ENCODE results near the gene NNT. TPM values are rescaled to one million over a fixed set of nuclear protein-coding genes. Genes with fewer than 3 reads are reported as not detected.
"Not testable (repeated sequence)": the region's sequence is repeated elsewhere in the genome, so short reads cannot be mapped to it uniquely, and the experiment has no call there.

NNT gene
- total RNA-seq, 1 experiment from 2014 or later = 112 TPM

GRCh38 chr5:43667379-43667778 is 64.4 kb downstream of the NNT start:
- BruUV-seq (replicated peaks); H4K20me1 ChIP-seq (ENCODE audit: insufficient read depth); H3K4me1 ChIP-seq (replicated peaks; ENCODE audit: insufficient read depth); H3K27ac ChIP-seq; H2AFZ ChIP-seq; CTCF ChIA-PET; H3K36me3 ChIP-seq (ENCODE audit: low read depth); H3F3A ChIP-seq (ENCODE audit: insufficient read depth, low read depth); H3K27me3 ChIP-seq (ENCODE audit: insufficient read depth, low read depth); H3K4me2 ChIP-seq; POLR2A ChIA-PET (ENCODE audit: unreplicated experiment); H3K9me3 ChIP-seq (ENCODE audit: insufficient read depth, low read depth); H3K79me2 ChIP-seq (ENCODE audit: low read depth); intact Hi-C loops (cut with micrococcal nuclease; ENCODE audit: unreplicated experiment); DNase-seq; H3K4me3 ChIP-seq; H3K9me2 ChIP-seq (ENCODE audit: insufficient read depth): not testable (repeated sequence)

GRCh38 chr5:43674536-43674935 is 71.6 kb downstream of the NNT start:
- H3K27ac ChIP-seq = no peak overlapping the region
- BruUV-seq (replicated peaks) = no TSS peak

GRCh38 chr5:43675357-43675756 is 72.4 kb downstream of the NNT start:
- no peak overlapping the region for H3K27ac ChIP-seq
- H3K4me1 ChIP-seq (replicated peaks; ENCODE audit: insufficient read depth) = no peaks in the 10 kb centered on the region
- no peak overlapping the region for H3K4me3 ChIP-seq
- no peaks in the 10 kb centered on the region for H3K27me3 ChIP-seq (ENCODE audit: insufficient read depth, low read depth)
- H3K9me2 ChIP-seq (ENCODE audit: insufficient read depth) = no peaks in the 10 kb centered on the region
- no peaks in the 10 kb centered on the region for H3K36me3 ChIP-seq (ENCODE audit: low read depth)
- POLR2A ChIA-PET (ENCODE audit: unreplicated experiment) = no interaction called here
- no peaks in the 10 kb centered on the region for H3K9me3 ChIP-seq (ENCODE audit: insufficient read depth, low read depth)
- CTCF ChIA-PET = no interaction called here
- H3F3A ChIP-seq (ENCODE audit: insufficient read depth, low read depth) = no peaks in the 10 kb centered on the region
- no peaks in the 10 kb centered on the region for H3K79me2 ChIP-seq (ENCODE audit: low read depth)
- H2AFZ ChIP-seq = no peak overlapping the region
- 0 out of 2 replicates have a peak, but pooled peaks cover 4% of the 10 kb centered on the region for H4K20me1 ChIP-seq (ENCODE audit: insufficient read depth)
- BruUV-seq (replicated peaks) = no TSS peak
- TF ChIP-seq CTCF (conservative IDR thresholded peaks at IDR 0.05) (no peak), EZH2 (IDR thresholded peaks at IDR 0.05; ENCODE audit: low read depth) (no peak)
- intact Hi-C loops (cut with micrococcal nuclease; ENCODE audit: unreplicated experiment) = no loop called here
- peak in 1 of 2 experiments; percentile 26 for DNase-seq
- H3K4me2 ChIP-seq = no peak overlapping the region

More at GRCh38 chr5:43674536-43674935, 71.6 kb downstream of the NNT start:
- H3K79me2 ChIP-seq (ENCODE audit: low read depth) = no peaks in the 10 kb centered on the region
- intact Hi-C loops (cut with micrococcal nuclease; ENCODE audit: unreplicated experiment) = no loop called here
- POLR2A ChIA-PET (ENCODE audit: unreplicated experiment) = no interaction called here
- DNase-seq = no peak
- H3K9me3 ChIP-seq (ENCODE audit: insufficient read depth, low read depth) = no peaks in the 10 kb centered on the region
- no peaks in the 10 kb centered on the region for H3K36me3 ChIP-seq (ENCODE audit: low read depth)
- TF ChIP-seq CTCF (conservative IDR thresholded peaks at IDR 0.05) (no peak), EZH2 (IDR thresholded peaks at IDR 0.05; ENCODE audit: low read depth) (no peak)
- no peak overlapping the region for H2AFZ ChIP-seq
- CTCF ChIA-PET = no interaction called here
- H3K4me2 ChIP-seq = no peak overlapping the region
- H3K4me3 ChIP-seq = no peak overlapping the region
- no peaks in the 10 kb centered on the region for H3K9me2 ChIP-seq (ENCODE audit: insufficient read depth)
- H3K4me1 ChIP-seq (replicated peaks; ENCODE audit: insufficient read depth) = no peaks in the 10 kb centered on the region
- H4K20me1 ChIP-seq (ENCODE audit: insufficient read depth) = 0 out of 2 replicates have a peak, but pooled peaks cover 4% of the 10 kb centered on the region
- no peaks in the 10 kb centered on the region for H3K27me3 ChIP-seq (ENCODE audit: insufficient read depth, low read depth)
- H3F3A ChIP-seq (ENCODE audit: insufficient read depth, low read depth) = no peaks in the 10 kb centered on the region

- H3K4me3 ChIP-seq = no peak overlapping the region
- POLR2A ChIA-PET (ENCODE audit: unreplicated experiment) = no interaction called here
- no peak overlapping the region for H3K27ac ChIP-seq
- CTCF ChIA-PET = no interaction called here
- H3K27me3 ChIP-seq (ENCODE audit: insufficient read depth, low read depth) = no peaks in the 10 kb centered on the region
- H3K4me2 ChIP-seq = no peak overlapping the region
- 0 out of 2 replicates have a peak, but pooled peaks cover 4% of the 10 kb centered on the region for H4K20me1 ChIP-seq (ENCODE audit: insufficient read depth)
- H2AFZ ChIP-seq = no peak overlapping the region
- TF ChIP-seq CTCF (conservative IDR thresholded peaks at IDR 0.05) (no peak), EZH2 (IDR thresholded peaks at IDR 0.05; ENCODE audit: low read depth) (no peak)
- H3K9me2 ChIP-seq (ENCODE audit: insufficient read depth) = no peaks in the 10 kb centered on the region
- no peaks in the 10 kb centered on the region for H3K36me3 ChIP-seq (ENCODE audit: low read depth)
- no TSS peak for BruUV-seq (replicated peaks)
- peak in 1 of 2 experiments; percentile 31 for DNase-seq
- intact Hi-C loops (cut with micrococcal nuclease; ENCODE audit: unreplicated experiment) = no loop called here
- H3F3A ChIP-seq (ENCODE audit: insufficient read depth, low read depth) = no peaks in the 10 kb centered on the region
- H3K79me2 ChIP-seq (ENCODE audit: low read depth) = no peaks in the 10 kb centered on the region
- H3K9me3 ChIP-seq (ENCODE audit: insufficient read depth, low read depth) = no peaks in the 10 kb centered on the region
- H3K4me1 ChIP-seq (replicated peaks; ENCODE audit: insufficient read depth) = no peaks in the 10 kb centered on the region
Measured at GRCh38 chr5:43676083-43676840, 73.3 kb downstream of the NNT start.

Data from PC-9 (cell line).